Mononuclear cell (primary cell): Measurements from ENCODE around the gene PMEPA1. TPM values are rescaled to one million over a fixed set of nuclear protein-coding genes. Genes with fewer than 3 reads are reported as not detected.

Experiments
- H3K27me3 ChIP-seq: 2 replicates; pipeline ENCODE4 v1.6.0; 2011; ENCODE audit warnings: low read length, control low read depth; ENCODE audit not compliant: insufficient read depth
- H3K4me1 ChIP-seq: 2 replicates; pipeline ENCODE4 v1.5.1; 2011; ENCODE audit warnings: mild to moderate bottlenecking, low read length, control low read depth; ENCODE audit not compliant: insufficient read depth
- H3K4me3 ChIP-seq: 2 replicates; pipeline ENCODE4 v1.5.1; 2011; ENCODE audit warnings: mild to moderate bottlenecking, low read length, moderate library complexity
- H3K9me3 ChIP-seq: 2 replicates; pipeline ENCODE4 v1.5.1; 2011; ENCODE audit warnings: low read depth, mild to moderate bottlenecking, control low read depth, low read length
- total RNA-seq: library from RNA; depleted of rRNA; stranded (reverse); fragments of >200 nt; gene quantifications from one replicate; pipeline ENCODE4 v1.2.3, GENCODE V29; 2012

Gene PMEPA1
- total RNA-seq, 1 donor: 1.0 TPM

- no peaks in the 10 kb centered on the region for H3K27me3 ChIP-seq
- H3K4me1 ChIP-seq: peaks cover 42% of the 10 kb centered on the region
- H3K4me3 ChIP-seq: no peak overlapping the region
- H3K9me3 ChIP-seq: no peaks in the 10 kb centered on the region
Measured at GRCh38 chr20:57684808-57685140, 25.0 kb downstream of the PMEPA1 start.

- no peak overlapping the region for H3K4me3 ChIP-seq
- H3K4me1 ChIP-seq: peaks cover 47% of the 10 kb centered on the region
- H3K9me3 ChIP-seq: no peaks in the 10 kb centered on the region
- H3K27me3 ChIP-seq: no peaks in the 10 kb centered on the region
Measured at GRCh38 chr20:57683881-57684807, 25.7 kb downstream of the PMEPA1 start.

- Histone ChIP-seq H3K9me3 (no peaks in the 10 kb centered on the region), H3K4me3 (no peak overlapping the region), H3K4me1 (peaks cover 56% of the 10 kb centered on the region), H3K27me3 (no peaks in the 10 kb centered on the region)
Measured at GRCh38 chr20:57683287-57683686, 26.5 kb downstream of the PMEPA1 start.

GRCh38 chr20:57682184-57683101 lies 27.4 kb downstream of the PMEPA1 start:
- Histone ChIP-seq H3K27me3 (no peaks in the 10 kb centered on the region), H3K4me1 (peaks cover 61% of the 10 kb centered on the region), H3K4me3 (no peak overlapping the region), H3K9me3 (no peaks in the 10 kb centered on the region)

- Histone ChIP-seq H3K4me1 (peaks cover 61% of the 10 kb centered on the region), H3K27me3 (no peaks in the 10 kb centered on the region), H3K4me3 (no peak overlapping the region), H3K9me3 (no peaks in the 10 kb centered on the region)
Measured at GRCh38 chr20:57680934-57681914, 28.6 kb downstream of the PMEPA1 start.

GRCh38 chr20:57680131-57680716 lies 29.6 kb downstream of the PMEPA1 start:
- Histone ChIP-seq H3K27me3 (no peaks in the 10 kb centered on the region), H3K4me1 (peaks cover 61% of the 10 kb centered on the region), H3K4me3 (no peak overlapping the region), H3K9me3 (no peaks in the 10 kb centered on the region)

- no peak overlapping the region for H3K4me3 ChIP-seq
- H3K4me1 ChIP-seq: peaks cover 61% of the 10 kb centered on the region
- no peaks in the 10 kb centered on the region for H3K9me3 ChIP-seq
- no peaks in the 10 kb centered on the region for H3K27me3 ChIP-seq
Measured at GRCh38 chr20:57679113-57679512, 30.7 kb downstream of the PMEPA1 start.

- Histone ChIP-seq H3K9me3 (no peaks in the 10 kb centered on the region), H3K27me3 (no peaks in the 10 kb centered on the region), H3K4me3 (no peak overlapping the region), H3K4me1 (peaks cover 55% of the 10 kb centered on the region)
Measured at GRCh38 chr20:57678340-57678739, 31.5 kb downstream of the PMEPA1 start.

- Histone ChIP-seq H3K4me3 (no peak overlapping the region), H3K9me3 (no peaks in the 10 kb centered on the region), H3K4me1 (peaks cover 56% of the 10 kb centered on the region), H3K27me3 (no peaks in the 10 kb centered on the region)
Measured at GRCh38 chr20:57677584-57677982, 32.2 kb downstream of the PMEPA1 start.

- Histone ChIP-seq H3K4me1 (peaks cover 53% of the 10 kb centered on the region), H3K4me3 (no peak overlapping the region), H3K9me3 (no peaks in the 10 kb centered on the region), H3K27me3 (no peaks in the 10 kb centered on the region)
Measured at GRCh38 chr20:57676589-57677583, 32.9 kb downstream of the PMEPA1 start.

- H3K4me3 ChIP-seq: no peak overlapping the region
- no peaks in the 10 kb centered on the region for H3K9me3 ChIP-seq
- no peaks in the 10 kb centered on the region for H3K27me3 ChIP-seq
- H3K4me1 ChIP-seq: peaks cover 42% of the 10 kb centered on the region
Measured at GRCh38 chr20:57675773-57676172, 34.0 kb downstream of the PMEPA1 start.

GRCh38 chr20:57672953-57673575 lies 36.8 kb downstream of the PMEPA1 start:
- no peaks in the 10 kb centered on the region for H3K27me3 ChIP-seq
- H3K4me3 ChIP-seq: no peak overlapping the region
- H3K4me1 ChIP-seq: peaks cover 21% of the 10 kb centered on the region
- H3K9me3 ChIP-seq: no peaks in the 10 kb centered on the region

GRCh38 chr20:57672164-57672563 lies 37.7 kb downstream of the PMEPA1 start:
- Histone ChIP-seq H3K4me3 (no peak overlapping the region), H3K27me3 (no peaks in the 10 kb centered on the region), H3K4me1 (peaks cover 16% of the 10 kb centered on the region)

More at GRCh38 chr20:57672164-57672563, 37.7 kb downstream of the PMEPA1 start:
- no peaks in the 10 kb centered on the region for H3K9me3 ChIP-seq
